ENCODE results near the gene RPL39.
"Not testable (repeated sequence)": the region's sequence is repeated elsewhere in the genome, so short reads cannot be mapped to it uniquely, and the experiment has no call there.

The RPL39 gene

GRCh38 chrX:119763181-119763580 is 28.2 kb downstream of the RPL39 start:
- DNase-seq (ENCODE audit: low spot score): no peak

GRCh38 chrX:119762718-119763117 is 28.7 kb downstream of the RPL39 start:
- no peak for DNase-seq (ENCODE audit: low spot score)

- DNase-seq (ENCODE audit: low spot score): no peak
These were observed 31.2 kb downstream of the RPL39 start for GRCh38 chrX:119760026-119760877.

GRCh38 chrX:119759248-119759766 is 32.1 kb downstream of the RPL39 start:
- DNase-seq (ENCODE audit: low spot score): no peak

- no peak for DNase-seq (ENCODE audit: low spot score)
These were observed 32.6 kb downstream of the RPL39 start for GRCh38 chrX:119758731-119759247.

GRCh38 chrX:119757979-119758730 is 33.3 kb downstream of the RPL39 start, which contains the start of gene SOWAHD:
Gene SOWAHD (plus strand): TSS chrX:119758588. CDS start chrX:119758668, 80 bp downstream.
- DNase-seq (ENCODE audit: low spot score): no peak

GRCh38 chrX:119757646-119757978 is 33.8 kb downstream of the RPL39 start:
- no peak for DNase-seq (ENCODE audit: low spot score)

GRCh38 chrX:119756926-119757635 is 34.3 kb downstream of the RPL39 start:
- DNase-seq (ENCODE audit: low spot score): no peak

GRCh38 chrX:119755981-119756533 is 35.4 kb downstream of the RPL39 start:
- DNase-seq (ENCODE audit: low spot score): no peak

- DNase-seq (ENCODE audit: low spot score): peak; percentile 44
These were observed 37.7 kb downstream of the RPL39 start for GRCh38 chrX:119753639-119754257.

- no peak for DNase-seq (ENCODE audit: low spot score)
These were observed 38.4 kb downstream of the RPL39 start for GRCh38 chrX:119753001-119753400.

GRCh38 chrX:119750751-119751150 is 40.7 kb downstream of the RPL39 start:
- DNase-seq (ENCODE audit: low spot score): not testable (repeated sequence)

GRCh38 chrX:119750131-119750530 is 41.3 kb downstream of the RPL39 start:
- DNase-seq (ENCODE audit: low spot score): not testable (repeated sequence)

- no peak for DNase-seq (ENCODE audit: low spot score)
These were observed 46.1 kb downstream of the RPL39 start for GRCh38 chrX:119745283-119745848.

- no peak for DNase-seq (ENCODE audit: low spot score)
These were observed 52.7 kb downstream of the RPL39 start for GRCh38 chrX:119738742-119739141.
